ENCODE data around the gene OR4C5.
"Not testable (repeated sequence)": the region's sequence is repeated elsewhere in the genome, so short reads cannot be mapped to it uniquely, and the experiment has no call there.

Gene OR4C5

GRCh38 chr11:48366365-48366764, at the start of gene OR4C5:
OR4C5 (minus strand) TSS chr11:48366465; CDS start chr11:48366465, 0 bp downstream.
- DNase-seq (ENCODE audit: low read depth in 2 of 2), result no peak

- no peak for DNase-seq (ENCODE audit: low read depth in 2 of 2)
Measured at GRCh38 chr11:48384670-48385069, 18.4 kb upstream of the OR4C5 start.

- DNase-seq (ENCODE audit: low read depth in 2 of 2), result not testable (repeated sequence)
Measured at GRCh38 chr11:48384151-48384550, 17.9 kb upstream of the OR4C5 start.

- not testable (repeated sequence) for DNase-seq (ENCODE audit: low read depth in 2 of 2)
Measured at GRCh38 chr11:48361289-48361688, 5.0 kb downstream of the OR4C5 start.

GRCh38 chr11:48354677-48355076, 11.6 kb downstream of the OR4C5 start:
- no peak for DNase-seq (ENCODE audit: low read depth in 2 of 2)

GRCh38 chr11:48354013-48354412, 12.3 kb downstream of the OR4C5 start:
- no peak for DNase-seq (ENCODE audit: low read depth in 2 of 2)

GRCh38 chr11:48346286-48346685, 20.0 kb downstream of the OR4C5 start:
- DNase-seq (ENCODE audit: low read depth in 2 of 2), result not testable (repeated sequence)

- DNase-seq (ENCODE audit: low read depth in 2 of 2), result not testable (repeated sequence)
Measured at GRCh38 chr11:48342505-48342904, 23.8 kb downstream of the OR4C5 start.

GRCh38 chr11:48341466-48341865, 24.8 kb downstream of the OR4C5 start:
- DNase-seq (ENCODE audit: low read depth in 2 of 2), result no peak

GRCh38 chr11:48324620-48325019, 41.6 kb downstream of the OR4C5 start, which contains the start of gene OR4C3:
OR4C3 (plus strand) TSS chr11:48324920; CDS start chr11:48325022, 102 bp downstream.
- DNase-seq (ENCODE audit: low read depth in 2 of 2), result not testable (repeated sequence)

- DNase-seq (ENCODE audit: low read depth in 2 of 2), result not testable (repeated sequence)
Measured at GRCh38 chr11:48319813-48320212, 46.5 kb downstream of the OR4C5 start.

All from stimulated activated CD4-positive, alpha-beta T cell treated with anti-CD3 and anti-CD28 coated beads, Interleukin-12 subunit alpha, Interleukin-12 subunit beta, amount 100 ng/mL, for 24 hours (primary cell).